Activated CD4-positive, alpha-beta memory T cell treated with anti-CD3 and anti-CD28 coated beads, Interleukin-2, amount 10 ng/mL, durations not matched to agents 7 days and 5 days (primary cell): ENCODE results near the gene LSMEM2. TPM values are rescaled to one million over a fixed set of nuclear protein-coding genes. Genes with fewer than 3 reads are reported as not detected.
"Not testable (repeated sequence)": the region's sequence is repeated elsewhere in the genome, so short reads cannot be mapped to it uniquely, and the experiment has no call there.

Experiments
- CTCF ChIA-PET: fragments of 350-600 bp; sonication (Branson Sonifier 250); formaldehyde crosslinking; loops from one replicate; lab custom pipeline; 2021; ENCODE audit warnings: antibody characterized with exemption, inconsistent platforms; lab: Charles Lee
- POLR2A ChIA-PET: fragments of 350-600 bp; sonication (Branson Sonifier 250); formaldehyde crosslinking; loops from one replicate; lab custom pipeline; 2021; ENCODE audit warnings: antibody characterized with exemption; lab: Charles Lee
- DNase-seq: peaks from one replicate; pipeline ENCODE4 v3.0.0-alpha.2; 2020
- H3K27ac Mint-ChIP-seq: one replicate; pipeline ENCODE4 v1.8.0; 2021; ENCODE audit warnings: mild to moderate bottlenecking, mixed read lengths
- H3K27me3 Mint-ChIP-seq: one replicate; pipeline ENCODE4 v1.8.0; 2021; ENCODE audit warnings: mixed read lengths
- H3K36me3 Mint-ChIP-seq: one replicate; pipeline ENCODE4 v1.8.0; 2021; ENCODE audit warnings: low read depth, mixed read lengths
- H3K4me1 Mint-ChIP-seq: one replicate; pipeline ENCODE4 v1.8.0; 2021; ENCODE audit warnings: mixed read lengths
- H3K4me3 Mint-ChIP-seq: one replicate; pipeline ENCODE4 v1.8.0; 2021; ENCODE audit warnings: mild to moderate bottlenecking, mixed read lengths
- H3K9me3 Mint-ChIP-seq: one replicate; pipeline ENCODE4 v1.8.0; 2021; ENCODE audit warnings: mixed read lengths
- total RNA-seq, 2 experiments: library from RNA; stranded (reverse); gene quantifications; one replicate each; pipeline ENCODE4 v1.2.3, GENCODE V29; 2021

Gene LSMEM2
- total RNA-seq, 2 experiments from 2014 or later, result not detected

DNA sequence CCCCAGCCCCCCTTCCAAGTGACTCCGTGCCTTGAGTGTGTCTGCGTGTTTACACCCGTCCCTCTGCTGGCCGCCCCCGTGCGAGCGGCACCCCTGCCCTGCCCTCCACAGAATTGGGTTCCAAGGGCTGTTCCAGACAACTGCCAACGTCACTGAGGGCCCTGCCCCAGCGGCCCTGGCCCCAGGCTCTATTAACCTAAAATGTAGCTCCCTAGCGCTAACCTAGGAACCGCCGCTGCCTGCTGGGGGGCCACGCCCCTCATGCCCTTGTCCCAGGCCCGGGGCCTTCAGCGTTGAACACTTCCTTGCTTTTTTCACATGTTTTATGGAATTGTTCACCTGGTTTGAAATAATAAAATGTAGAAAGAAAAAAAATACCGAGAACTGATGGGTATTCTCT lies 19.9 kb upstream of the LSMEM2 start:
- no peaks in the 10 kb centered on the region for H3K27me3 Mint-ChIP-seq
- DNase-seq, result no peak
- H3K36me3 Mint-ChIP-seq, result peaks cover 51% of the 10 kb centered on the region
- peak overlapping the region; percentile 45 for H3K27ac Mint-ChIP-seq
- ChIA-PET POLR2A (interaction anchor here (1.4 to 5.3 kb wide), 3 partner anchors 12 to 78 kb away, joined by 3 to 20 read pairs (median 12); no protein-coding TSS in a partner anchor), CTCF (interaction anchor here (0.6 to 3.5 kb wide), 10 partner anchors 12 to 551 kb away, joined by 3 to 29 read pairs (median 3); partner anchors contain the start of gene GNAI2)
- peaks cover 22% of the 10 kb centered on the region for H3K4me1 Mint-ChIP-seq
- no peaks in the 10 kb centered on the region for H3K9me3 Mint-ChIP-seq
- no peak overlapping the region for H3K4me3 Mint-ChIP-seq

DNA sequence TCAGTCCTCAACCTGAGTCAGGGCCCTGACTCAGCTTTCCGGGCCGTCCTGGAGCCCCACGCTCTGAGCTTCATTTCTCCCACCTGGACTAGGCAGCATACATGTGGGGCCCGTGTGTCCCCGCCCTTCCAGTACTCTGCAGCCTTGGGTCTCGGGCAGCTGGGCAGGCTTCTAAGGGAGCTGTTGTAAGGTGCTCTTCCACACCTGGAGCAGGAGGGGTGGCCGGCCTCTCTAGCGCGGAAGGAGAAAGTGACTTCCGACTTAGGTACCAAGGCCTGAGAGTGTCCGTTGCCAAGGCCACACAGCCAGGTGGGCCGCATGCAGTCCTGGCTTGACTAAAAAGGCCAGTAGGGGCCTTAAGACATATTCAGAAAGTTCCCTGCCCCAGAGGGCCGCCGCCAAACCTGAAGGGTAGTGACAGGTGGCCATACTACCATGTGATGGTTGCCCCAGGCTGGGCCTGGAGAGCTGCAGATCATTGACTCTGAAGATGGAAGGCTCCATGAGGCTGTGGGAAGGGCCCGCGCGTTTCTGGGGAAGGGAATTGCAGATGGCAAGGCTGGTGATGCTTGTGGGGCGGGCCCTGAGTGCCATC lies 19.4 kb upstream of the LSMEM2 start:
- ChIA-PET POLR2A (interaction anchor here (1.2 to 5.3 kb wide), 4 partner anchors 12 to 78 kb away, joined by 3 to 20 read pairs (median 7); no protein-coding TSS in a partner anchor), CTCF (interaction anchor here (0.7 to 3.5 kb wide), 10 partner anchors 8 to 67 kb away, joined by 3 to 29 read pairs (median 3); partner anchors contain the start of gene GNAI2)
- Mint-ChIP-seq H3K27me3 (no peaks in the 10 kb centered on the region), H3K9me3 (no peaks in the 10 kb centered on the region), H3K4me1 (peaks cover 17% of the 10 kb centered on the region), H3K36me3 (peaks cover 47% of the 10 kb centered on the region), H3K27ac (peak overlapping the region; percentile 71), H3K4me3 (peak overlapping the region; percentile 60)
- DNase-seq, result no peak

DNA sequence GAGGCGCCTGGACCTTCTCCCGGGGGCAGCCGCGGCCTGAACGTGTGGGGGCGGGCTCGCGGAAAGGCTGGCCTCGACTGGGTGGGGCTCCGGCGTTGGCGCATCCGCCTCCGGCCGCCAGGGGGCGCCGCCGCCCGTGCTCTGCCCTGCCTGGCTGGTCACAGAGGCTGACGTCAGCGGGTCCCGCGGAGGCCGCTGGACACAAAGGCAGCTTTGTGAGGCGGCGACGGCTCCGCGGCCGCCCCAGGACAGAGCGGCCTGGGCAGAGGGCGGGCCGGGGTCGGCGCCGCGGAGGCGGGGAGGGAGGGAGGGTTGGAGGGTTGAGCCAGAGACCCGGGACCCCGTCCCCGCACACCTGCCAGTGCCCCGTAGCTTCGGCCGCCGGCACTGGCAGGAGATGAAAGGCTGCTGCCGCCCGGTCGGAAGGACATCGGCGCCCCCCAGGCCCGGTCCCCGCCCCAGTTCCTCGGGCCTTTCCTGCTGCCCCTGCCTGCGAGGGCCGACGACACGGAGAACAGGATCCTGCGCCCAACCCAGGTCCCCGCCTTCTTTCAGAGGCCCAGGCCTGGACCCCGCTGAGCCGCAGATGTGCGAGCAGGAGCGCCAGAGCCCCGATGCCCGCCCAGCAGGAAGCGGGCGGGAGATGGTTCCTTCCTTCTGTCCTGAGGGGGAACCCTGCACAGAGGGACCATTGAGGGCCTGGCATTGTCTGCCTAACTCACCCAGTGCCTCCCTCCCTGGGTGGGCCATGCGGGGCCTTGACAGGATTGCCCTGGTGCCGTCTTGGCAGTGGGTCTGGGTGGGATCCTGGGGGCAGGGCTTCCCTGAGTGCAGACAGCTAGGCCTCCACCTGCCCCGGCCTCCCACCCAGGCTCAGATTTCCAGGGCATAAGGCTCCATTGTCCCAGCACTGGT lies 18.6 kb upstream of the LSMEM2 start:
- Mint-ChIP-seq H3K27me3 (no peaks in the 10 kb centered on the region), H3K4me3 (peak overlapping the region; percentile 60), H3K27ac (no peak overlapping the region), H3K4me1 (peaks cover 12% of the 10 kb centered on the region), H3K36me3 (peaks cover 41% of the 10 kb centered on the region), H3K9me3 (no peaks in the 10 kb centered on the region)
- CTCF ChIA-PET, result interaction anchor here (0.5 to 3.5 kb wide), 8 partner anchors 9 to 1859 kb away, joined by 3 to 29 read pairs (median 4); partner anchors contain the start of gene GNAI2
- POLR2A ChIA-PET, result interaction anchor here (1.2 to 1.8 kb wide), 3 partner anchors 13 to 77 kb away, joined by 3 to 10 read pairs (median 4); no protein-coding TSS in a partner anchor
- DNase-seq, result peak; percentile 87

DNA sequence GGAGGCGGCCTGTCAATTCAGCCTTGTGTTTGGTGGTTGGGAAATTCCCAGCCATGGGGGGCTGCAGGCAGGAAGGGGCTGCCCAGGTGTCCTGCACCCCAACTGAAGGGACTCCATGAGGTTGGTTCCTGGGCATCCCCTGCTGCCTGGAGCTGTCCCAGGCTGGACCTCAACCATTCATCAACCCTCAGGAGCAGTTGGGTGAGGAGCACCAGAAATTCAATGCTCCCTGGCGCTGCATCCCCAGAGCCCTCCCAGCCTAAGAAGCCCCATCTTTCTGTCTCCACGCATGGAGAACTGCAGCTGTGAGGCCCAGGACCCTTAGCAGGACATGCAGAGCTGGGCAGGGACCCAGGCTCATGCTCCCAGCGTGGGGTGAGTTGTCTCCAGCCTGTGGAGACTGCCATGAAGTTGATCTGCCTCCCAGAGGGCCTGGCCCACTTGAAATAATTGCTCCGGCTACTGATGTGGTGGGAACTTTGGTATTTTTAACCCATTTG lies 17.9 kb upstream of the LSMEM2 start:
- peaks cover 12% of the 10 kb centered on the region for H3K4me1 Mint-ChIP-seq
- no peak overlapping the region for H3K4me3 Mint-ChIP-seq
- CTCF ChIA-PET, result interaction anchor here (1.3 to 1.5 kb wide), 3 partner anchors 10 to 63 kb away, joined by 4 to 8 read pairs (median 5); no protein-coding TSS in a partner anchor
- H3K27me3 Mint-ChIP-seq, result peaks cover 3% of the 10 kb centered on the region
- no peak overlapping the region for H3K27ac Mint-ChIP-seq
- H3K9me3 Mint-ChIP-seq, result no peaks in the 10 kb centered on the region
- H3K36me3 Mint-ChIP-seq, result peaks cover 39% of the 10 kb centered on the region
- DNase-seq, result no peak
- POLR2A ChIA-PET, result interaction anchor here (0.8 to 1.8 kb wide), 3 partner anchors 14 to 45 kb away, joined by 3 to 10 read pairs (median 3); no protein-coding TSS in a partner anchor

DNA sequence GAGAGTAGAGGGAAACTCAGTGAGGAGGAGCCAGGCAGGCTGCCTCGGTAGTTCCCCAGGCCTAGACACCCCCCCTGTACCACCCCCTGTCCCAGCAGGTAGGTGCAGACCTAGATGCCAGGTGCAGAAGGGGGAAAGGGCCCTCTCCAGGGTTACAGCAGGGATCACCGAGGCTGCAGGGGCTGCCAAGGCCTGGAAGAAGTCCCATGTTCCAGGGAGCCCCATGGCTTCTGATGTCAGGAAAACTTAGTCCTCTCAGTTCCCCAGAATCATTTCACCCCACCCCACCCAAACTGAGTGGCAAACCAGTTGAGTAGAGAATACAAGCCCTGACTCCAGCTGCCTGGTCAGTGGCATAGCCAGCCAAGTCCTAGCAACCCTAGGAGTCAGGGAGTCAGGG lies 17.4 kb upstream of the LSMEM2 start:
- H3K27me3 Mint-ChIP-seq, result peaks cover 6% of the 10 kb centered on the region
- H3K36me3 Mint-ChIP-seq, result peaks cover 34% of the 10 kb centered on the region
- no peaks in the 10 kb centered on the region for H3K9me3 Mint-ChIP-seq
- no peak overlapping the region for H3K4me3 Mint-ChIP-seq
- ChIA-PET CTCF (interaction anchor here (1.3 to 1.5 kb wide), 2 partner anchors 10 to 15 kb away, joined by 5 to 8 read pairs; no protein-coding TSS in a partner anchor), POLR2A (interaction anchor here (0.8 kb wide), 2 partner anchors 32 to 44 kb away, joined by 3 read pairs; no protein-coding TSS in a partner anchor)
- no peak overlapping the region for H3K27ac Mint-ChIP-seq
- no peak for DNase-seq
- H3K4me1 Mint-ChIP-seq, result peaks cover 12% of the 10 kb centered on the region

DNA sequence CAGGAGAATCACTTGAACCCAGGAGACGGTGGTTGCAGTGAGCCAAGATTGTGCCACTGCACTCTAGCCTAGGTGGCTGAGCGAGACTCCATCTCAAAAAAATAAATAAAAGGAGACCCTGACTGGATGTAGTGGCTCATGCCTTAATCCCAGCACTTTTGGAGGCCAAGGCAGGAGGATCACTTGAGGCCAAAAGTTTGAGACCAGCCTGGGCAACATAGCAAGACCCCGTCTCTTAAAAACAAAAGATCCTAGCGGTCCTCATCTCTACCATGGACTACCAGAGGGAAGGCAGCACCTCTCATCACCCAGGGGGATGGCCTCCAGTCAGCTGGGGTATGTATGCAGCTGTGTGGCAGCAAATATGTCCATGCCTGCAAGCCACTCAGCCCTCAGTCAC lies 16.7 kb upstream of the LSMEM2 start:
- Mint-ChIP-seq H3K4me1 (peaks cover 10% of the 10 kb centered on the region), H3K36me3 (peaks cover 27% of the 10 kb centered on the region)
- DNase-seq, H3K4me3 Mint-ChIP-seq, H3K27ac Mint-ChIP-seq, H3K27me3 Mint-ChIP-seq, H3K9me3 Mint-ChIP-seq, POLR2A ChIA-PET: not testable (repeated sequence)
- CTCF ChIA-PET, result interaction anchor here (1.2 to 1.3 kb wide), 2 partner anchors 16 kb away, joined by 4 to 5 read pairs; no protein-coding TSS in a partner anchor

DNA sequence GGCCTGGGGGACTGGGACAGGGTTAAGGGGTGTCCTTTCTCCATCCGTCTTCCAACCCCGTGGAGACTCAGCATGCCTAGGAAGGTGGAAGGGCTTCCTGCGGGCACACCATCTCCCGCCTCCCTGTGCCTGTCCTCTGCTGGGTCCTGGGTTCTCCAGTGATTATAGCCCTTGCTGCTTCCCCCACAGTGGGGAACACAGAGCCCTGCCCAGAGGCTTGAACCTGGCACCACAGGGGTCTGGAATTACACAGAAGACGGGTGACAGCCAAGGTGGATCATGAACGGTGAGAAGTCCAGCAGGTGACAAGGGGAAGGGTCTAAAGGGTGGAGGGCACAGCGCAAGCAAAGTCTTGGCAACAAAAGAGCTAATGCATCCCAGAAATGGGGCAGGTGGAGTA lies 16.1 kb upstream of the LSMEM2 start:
- Mint-ChIP-seq H3K36me3 (peaks cover 21% of the 10 kb centered on the region), H3K4me3 (no peak overlapping the region), H3K27ac (no peak overlapping the region), H3K27me3 (peaks cover 10% of the 10 kb centered on the region), H3K4me1 (peaks cover 8% of the 10 kb centered on the region), H3K9me3 (no peaks in the 10 kb centered on the region)
- POLR2A ChIA-PET, result interaction anchor here (0.9 kb wide), 1 partner anchor 16 kb away, joined by 4 read pairs; no protein-coding TSS in a partner anchor
- no peak for DNase-seq
- CTCF ChIA-PET, result interaction anchor here (0.7 to 2.1 kb wide), 6 partner anchors 14 to 591 kb away, joined by 3 to 12 read pairs (median 4); no protein-coding TSS in a partner anchor

DNA sequence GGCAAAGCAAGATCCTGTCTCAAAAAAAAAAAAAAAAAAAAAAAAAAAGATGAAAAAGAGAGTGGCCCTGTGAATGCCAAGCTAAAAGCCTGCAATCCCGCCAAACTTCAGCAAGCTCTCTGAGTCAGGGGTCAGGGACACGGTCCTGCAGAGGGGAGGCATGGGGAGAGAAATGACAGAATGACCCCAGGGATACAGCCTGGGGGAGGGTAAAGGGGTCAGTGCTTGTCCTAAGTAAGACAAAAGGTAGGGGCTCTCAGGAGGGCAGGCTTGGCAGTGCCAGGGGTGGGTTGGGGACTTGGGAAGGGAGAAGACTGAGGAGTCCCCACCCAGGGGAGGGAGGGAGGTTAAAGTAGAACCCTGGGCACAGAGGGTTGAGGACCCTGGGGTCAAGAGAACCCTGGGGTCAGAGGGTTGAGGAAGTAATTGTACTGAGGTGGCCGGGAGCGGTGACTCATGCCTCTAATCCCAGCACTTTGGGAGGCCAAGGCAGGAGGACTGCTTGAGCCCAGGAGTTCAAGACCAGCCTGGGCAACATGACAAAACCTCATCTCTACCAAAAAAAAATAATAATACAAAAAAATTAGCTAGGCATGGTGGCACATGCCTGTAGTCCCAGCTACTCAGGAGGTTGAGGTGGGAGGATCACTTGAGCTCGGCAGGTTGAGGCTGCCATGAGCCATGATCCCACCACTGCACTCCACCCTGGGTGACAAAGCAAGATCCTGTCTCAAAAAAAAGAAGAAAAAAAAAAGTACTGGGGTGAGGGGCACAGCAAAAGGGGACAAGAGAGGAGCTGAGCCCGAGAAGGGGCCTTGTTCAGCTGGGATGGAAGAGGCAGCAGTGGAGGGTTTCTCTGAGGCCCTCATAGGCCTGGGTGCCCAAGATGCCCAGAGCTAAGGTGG lies 15.2 kb upstream of the LSMEM2 start:
- no peaks in the 10 kb centered on the region for H3K9me3 Mint-ChIP-seq
- H3K4me3 Mint-ChIP-seq, result no peak overlapping the region
- CTCF ChIA-PET, result interaction anchor here (0.7 to 2.1 kb wide), 7 partner anchors 15 to 591 kb away, joined by 3 to 12 read pairs (median 4); no protein-coding TSS in a partner anchor
- H3K36me3 Mint-ChIP-seq, result peaks cover 12% of the 10 kb centered on the region
- no peak for DNase-seq
- peaks cover 8% of the 10 kb centered on the region for H3K4me1 Mint-ChIP-seq
- peaks cover 20% of the 10 kb centered on the region for H3K27me3 Mint-ChIP-seq
- H3K27ac Mint-ChIP-seq, result no peak overlapping the region
- POLR2A ChIA-PET, result interaction anchor here (0.7 to 1.9 kb wide), 7 partner anchors 8 to 69 kb away, joined by 3 to 4 read pairs (median 4); no protein-coding TSS in a partner anchor

DNA sequence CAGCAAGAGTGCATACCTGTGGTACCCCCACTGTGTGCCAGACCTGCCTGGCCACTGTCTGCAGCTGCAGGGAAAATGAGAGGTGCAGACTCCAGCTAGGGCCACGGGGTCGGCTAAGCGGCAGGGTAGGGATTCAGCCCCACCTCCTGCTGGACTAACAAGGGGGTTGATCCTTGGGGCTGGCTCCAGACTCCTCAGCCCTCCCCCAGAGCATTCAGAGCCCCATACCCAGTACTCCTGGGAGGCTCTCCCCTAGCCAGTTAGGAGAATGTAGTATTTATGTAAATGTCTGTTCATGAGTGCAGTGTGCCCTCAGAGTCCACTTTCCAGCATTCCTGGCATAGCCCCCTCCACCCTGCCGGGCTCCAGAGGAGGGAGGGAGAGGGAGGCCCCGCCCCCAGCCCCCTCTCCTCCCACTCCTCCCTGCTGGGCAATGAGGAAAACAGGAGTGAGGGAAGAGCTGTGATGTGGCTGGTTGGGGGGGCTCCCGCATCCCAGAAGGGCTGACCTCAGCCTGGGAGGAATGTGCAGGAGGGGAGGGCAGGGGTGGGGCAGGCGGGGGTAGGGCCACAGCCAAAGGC lies 14.4 kb upstream of the LSMEM2 start:
- ChIA-PET CTCF (interaction anchor here (1.2 to 2.1 kb wide), 3 partner anchors 15 to 37 kb away, joined by 6 to 12 read pairs (median 9); no protein-coding TSS in a partner anchor), POLR2A (interaction anchor here (0.7 to 1.9 kb wide), 6 partner anchors 9 to 70 kb away, joined by 3 to 4 read pairs (median 4); no protein-coding TSS in a partner anchor)
- peaks cover 21% of the 10 kb centered on the region for H3K27me3 Mint-ChIP-seq

DNA sequence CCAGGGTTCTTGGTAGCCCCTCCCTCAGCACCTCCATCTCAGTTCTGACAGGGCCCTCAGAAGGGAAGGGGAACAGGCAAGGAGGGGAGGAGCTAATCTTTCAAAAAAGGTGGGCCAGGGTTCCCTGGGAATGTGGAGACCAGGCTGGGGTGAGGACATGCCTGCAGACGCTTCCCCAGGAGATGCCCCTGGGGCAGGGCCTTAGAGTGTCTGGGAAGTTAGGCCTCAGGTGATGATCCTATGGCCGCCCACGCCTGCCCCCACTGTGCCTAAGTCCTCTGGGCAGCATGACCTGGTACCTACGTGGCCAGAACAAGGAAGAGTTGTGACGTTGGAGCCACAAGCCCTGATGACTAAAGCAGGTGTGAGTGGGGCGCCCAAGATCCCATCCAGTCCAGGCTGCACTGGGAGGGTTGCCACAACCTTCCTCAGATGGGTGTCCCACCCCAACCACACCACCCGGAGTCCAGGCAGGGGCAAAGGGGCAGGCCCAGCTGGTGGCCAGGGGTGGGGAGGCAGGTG lies 13.9 kb upstream of the LSMEM2 start:
- CTCF ChIA-PET, result interaction anchor here (2.1 kb wide), 1 partner anchor 38 kb away, joined by 12 read pairs; no protein-coding TSS in a partner anchor
- no peaks in the 10 kb centered on the region for H3K9me3 Mint-ChIP-seq
- no peak overlapping the region for H3K27ac Mint-ChIP-seq
- H3K27me3 Mint-ChIP-seq, result peaks cover 21% of the 10 kb centered on the region
- peaks cover 3% of the 10 kb centered on the region for H3K4me1 Mint-ChIP-seq
- H3K36me3 Mint-ChIP-seq, result no peaks in the 10 kb centered on the region
- no peak for DNase-seq
- POLR2A ChIA-PET, result interaction anchor here (1.4 to 1.9 kb wide), 3 partner anchors 18 to 71 kb away, joined by 3 to 4 read pairs (median 4); no protein-coding TSS in a partner anchor
- no peak overlapping the region for H3K4me3 Mint-ChIP-seq

More for the DNA sequence above, 14.4 kb upstream of the LSMEM2 start:
- Mint-ChIP-seq H3K36me3 (peaks cover 4% of the 10 kb centered on the region), H3K27ac (no peak overlapping the region), H3K4me3 (no peak overlapping the region), H3K4me1 (peaks cover 7% of the 10 kb centered on the region), H3K9me3 (no peaks in the 10 kb centered on the region)
- no peak for DNase-seq
